HepG2 (cell line): Measurements from ENCODE around the gene OR8G1. TPM values are rescaled to one million over a fixed set of nuclear protein-coding genes. Genes with fewer than 3 reads are reported as not detected.

ENCODE experiments used
- LCORL ChIP-seq, 2 experiments: fragments of 450-650 bp in 1 of 2; sonication (generic) in 1 of 2; formaldehyde crosslinking in 1 of 2; IDR thresholded peaks; 2 replicates each; pipeline versions ENCODE4 v1.5.0 to v1.6.1; 2017 to 2020; ENCODE audit warnings: antibody characterized with exemption in 1 of 2, missing genetic modification reagents in 1 of 2
- MAFG ChIP-seq: sonication (generic); formaldehyde crosslinking; IDR thresholded peaks from 2 replicates; pipeline ENCODE4 v1.5.1; 2020; ENCODE audit warnings: mild to moderate bottlenecking, missing genetic modification reagents
- ZGPAT ChIP-seq: IDR thresholded peaks from 2 replicates; pipeline ENCODE4 v1.6.1; 2016; ENCODE audit warnings: mild to moderate bottlenecking
- ZNF124 ChIP-seq: sonication (generic); formaldehyde crosslinking; IDR thresholded peaks from 2 replicates; pipeline ENCODE4 v1.4.0; 2020; ENCODE audit warnings: missing genetic modification reagents
- ZNF33A ChIP-seq: sonication (generic); formaldehyde crosslinking; IDR thresholded peaks from 2 replicates; pipeline ENCODE4 v1.5.1; 2020; ENCODE audit warnings: missing genetic modification reagents, mild to moderate bottlenecking, moderate library complexity, borderline replicate concordance
- polyA plus RNA-seq, 8 experiments: library from polyadenylated mRNA; depleted of rRNA in 3 of 8; stranded (reverse) in 7 of 8; unstranded in 1 of 8; fragments of >200 nt; fragmentation: Illumina TruSeq in 4 of 8; extraction: Trizol in 4 of 8; gene quantifications; 2 replicates each; pipeline versions ENCODE4 v1.2.1 to v1.2.3, GENCODE V29; 2011 to 2016; ENCODE audit warnings: low read depth in 4 of 8, missing spikeins in 1 of 8, mixed read lengths in 1 of 8; ENCODE audit not compliant: insufficient read depth in 1 of 8
- total RNA-seq, 5 experiments: library from RNA; depleted of rRNA; stranded (reverse); fragments of >200 nt; fragmentation: Illumina TruSeq; extraction: Trizol; gene quantifications; 2 replicates each; pipeline ENCODE4 v1.2.3, GENCODE V29; 2016; ENCODE audit warnings: low read depth in 1 of 5
- TF ChIP-seq, protein P1 (sequence below): sonication (generic); formaldehyde crosslinking; IDR thresholded peaks from 2 replicates; pipeline ENCODE4 v1.5.0; 2020; ENCODE audit warnings: mild to moderate bottlenecking, low read depth, missing genetic modification reagents, borderline replicate concordance
- TF ChIP-seq, protein P2 (sequence below): sonication (generic); formaldehyde crosslinking; IDR thresholded peaks from 2 replicates; pipeline ENCODE4 v1.8.0; 2022; ENCODE audit warnings: mild to moderate bottlenecking, missing genetic modification reagents
- TF ChIP-seq, protein P3 (sequence below): sonication (generic); formaldehyde crosslinking; IDR thresholded peaks from 2 replicates; pipeline ENCODE4 v1.9.0; 2021; ENCODE audit warnings: missing genetic modification reagents, borderline replicate concordance

The OR8G1 gene
- total and polyA plus RNA-seq, 2 of the 13 experiments (the other 11 are each of a cell fraction or from before 2014, with no cell fraction given) = not detected

DNA sequence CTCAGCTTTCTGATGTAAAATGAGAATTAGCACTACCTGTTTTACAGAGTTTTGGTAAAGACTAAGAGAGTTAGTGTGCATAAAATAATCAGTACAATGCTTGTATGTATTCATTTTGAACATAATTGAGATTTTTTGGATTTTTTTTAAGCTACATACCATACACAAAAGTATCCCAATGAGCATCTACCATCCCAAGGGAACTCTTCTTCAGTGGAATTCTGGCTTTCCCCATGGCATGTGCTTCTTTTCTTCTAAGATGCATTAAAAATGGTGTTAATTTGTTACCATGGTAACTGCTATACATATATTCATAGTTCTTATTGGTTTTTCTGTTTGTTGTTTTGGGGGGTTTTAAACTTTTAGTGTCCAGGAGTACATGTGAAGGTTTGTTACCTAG is 55.1 kb downstream of the OR8G1 start (continued):
- TF ChIP-seq, protein P1, sequence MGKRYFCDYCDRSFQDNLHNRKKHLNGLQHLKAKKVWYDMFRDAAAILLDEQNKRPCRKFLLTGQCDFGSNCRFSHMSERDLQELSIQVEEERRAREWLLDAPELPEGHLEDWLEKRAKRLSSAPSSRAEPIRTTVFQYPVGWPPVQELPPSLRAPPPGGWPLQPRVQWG (CRISPR knock-in tag) = no peak
- TF ChIP-seq ZNF33A (CRISPR knock-in tag) (no peak), MAFG (no peak), ZNF124 (no peak), LCORL (IDR thresholded peaks at IDR 0.05) (no peak), LCORL (CRISPR knock-in tag; IDR thresholded peaks at IDR 0.05) (no peak), ZGPAT (CRISPR knock-in tag) (no peak)
- TF ChIP-seq, protein P2, sequence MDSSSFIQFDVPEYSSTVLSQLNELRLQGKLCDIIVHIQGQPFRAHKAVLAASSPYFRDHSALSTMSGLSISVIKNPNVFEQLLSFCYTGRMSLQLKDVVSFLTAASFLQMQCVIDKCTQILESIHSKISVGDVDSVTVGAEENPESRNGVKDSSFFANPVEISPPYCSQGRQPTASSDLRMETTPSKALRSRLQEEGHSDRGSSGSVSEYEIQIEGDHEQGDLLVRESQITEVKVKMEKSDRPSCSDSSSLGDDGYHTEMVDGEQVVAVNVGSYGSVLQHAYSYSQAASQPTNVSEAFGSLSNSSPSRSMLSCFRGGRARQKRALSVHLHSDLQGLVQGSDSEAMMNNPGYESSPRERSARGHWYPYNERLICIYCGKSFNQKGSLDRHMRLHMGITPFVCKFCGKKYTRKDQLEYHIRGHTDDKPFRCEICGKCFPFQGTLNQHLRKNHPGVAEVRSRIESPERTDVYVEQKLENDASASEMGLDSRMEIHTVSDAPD (CRISPR knock-in tag) = no peak
- TF ChIP-seq, protein P3, sequence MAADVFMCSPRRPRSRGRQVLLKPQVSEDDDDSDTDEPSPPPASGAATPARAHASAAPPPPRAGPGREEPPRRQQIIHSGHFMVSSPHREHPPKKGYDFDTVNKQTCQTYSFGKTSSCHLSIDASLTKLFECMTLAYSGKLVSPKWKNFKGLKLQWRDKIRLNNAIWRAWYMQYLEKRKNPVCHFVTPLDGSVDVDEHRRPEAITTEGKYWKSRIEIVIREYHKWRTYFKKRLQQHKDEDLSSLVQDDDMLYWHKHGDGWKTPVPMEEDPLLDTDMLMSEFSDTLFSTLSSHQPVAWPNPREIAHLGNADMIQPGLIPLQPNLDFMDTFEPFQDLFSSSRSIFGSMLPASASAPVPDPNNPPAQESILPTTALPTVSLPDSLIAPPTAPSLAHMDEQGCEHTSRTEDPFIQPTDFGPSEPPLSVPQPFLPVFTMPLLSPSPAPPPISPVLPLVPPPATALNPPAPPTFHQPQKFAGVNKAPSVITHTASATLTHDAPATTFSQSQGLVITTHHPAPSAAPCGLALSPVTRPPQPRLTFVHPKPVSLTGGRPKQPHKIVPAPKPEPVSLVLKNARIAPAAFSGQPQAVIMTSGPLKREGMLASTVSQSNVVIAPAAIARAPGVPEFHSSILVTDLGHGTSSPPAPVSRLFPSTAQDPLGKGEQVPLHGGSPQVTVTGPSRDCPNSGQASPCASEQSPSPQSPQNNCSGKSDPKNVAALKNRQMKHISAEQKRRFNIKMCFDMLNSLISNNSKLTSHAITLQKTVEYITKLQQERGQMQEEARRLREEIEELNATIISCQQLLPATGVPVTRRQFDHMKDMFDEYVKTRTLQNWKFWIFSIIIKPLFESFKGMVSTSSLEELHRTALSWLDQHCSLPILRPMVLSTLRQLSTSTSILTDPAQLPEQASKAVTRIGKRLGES (CRISPR knock-in tag) = no peak
